Measurements from ENCODE around the gene OGFOD3.
A peak's percentile ranks its signal among the peaks of the same experiment; 100 is the strongest.
"Not testable (repeated sequence)": the region's sequence is repeated elsewhere in the genome, so short reads cannot be mapped to it uniquely, and the experiment has no call there.

Gene OGFOD3

GRCh38 chr17:82458885-82459424 lies 40.6 kb upstream of the OGFOD3 start:
- DNase-seq (ENCODE audit: low read depth) = no peak
- in situ Hi-C loops (cut with HindIII; ENCODE audit: low sequenced_read_pairs) = no loop called here
- H3K4me3 ChIP-seq (ENCODE audit: low read depth, low read length) = peak overlapping the region; percentile 75
- TF ChIP-seq CTCF (IDR thresholded peaks at IDR 0.05; ENCODE audit: low read depth, low read length, missing control alignments) = no peak

GRCh38 chr17:82458179-82458884 lies 39.9 kb upstream of the OGFOD3 start, which contains the start of gene NARF:
Gene NARF (plus strand): TSS chr17:82458741. CDS start chr17:82458804, 63 bp downstream.
- H3K4me3 ChIP-seq (ENCODE audit: low read depth, low read length) = peak within 1 kb of the TSS; percentile 75
- in situ Hi-C loops (cut with HindIII; ENCODE audit: low sequenced_read_pairs) = no loop called here
- TF ChIP-seq CTCF (IDR thresholded peaks at IDR 0.05; ENCODE audit: low read depth, low read length, missing control alignments) = no peak
- peak; percentile 97 for DNase-seq (ENCODE audit: low read depth)

GRCh38 chr17:82457929-82458178 lies 39.5 kb upstream of the OGFOD3 start:
- no peak for DNase-seq (ENCODE audit: low read depth)
- in situ Hi-C loops (cut with HindIII; ENCODE audit: low sequenced_read_pairs) = no loop called here

GRCh38 chr17:82457073-82457928 lies 38.9 kb upstream of the OGFOD3 start:
- DNase-seq (ENCODE audit: low read depth) = no peak

More at GRCh38 chr17:82457929-82458178, 39.5 kb upstream of the OGFOD3 start:
- peak overlapping the region; percentile 75 for H3K4me3 ChIP-seq (ENCODE audit: low read depth, low read length)
- TF ChIP-seq CTCF (IDR thresholded peaks at IDR 0.05; ENCODE audit: low read depth, low read length, missing control alignments) = no peak

GRCh38 chr17:82453706-82454105 lies 35.3 kb upstream of the OGFOD3 start:
- H3K4me3 ChIP-seq (ENCODE audit: low read depth, low read length); DNase-seq (ENCODE audit: low read depth); in situ Hi-C loops (cut with HindIII; ENCODE audit: low sequenced_read_pairs): not testable (repeated sequence)

More at GRCh38 chr17:82457073-82457928, 38.9 kb upstream of the OGFOD3 start:
- TF ChIP-seq CTCF (IDR thresholded peaks at IDR 0.05; ENCODE audit: low read depth, low read length, missing control alignments) = no peak
- in situ Hi-C loops (cut with HindIII; ENCODE audit: low sequenced_read_pairs) = no loop called here
- peak overlapping the region; percentile 75 for H3K4me3 ChIP-seq (ENCODE audit: low read depth, low read length)

- in situ Hi-C loops (cut with HindIII; ENCODE audit: low sequenced_read_pairs); H3K4me3 ChIP-seq (ENCODE audit: low read depth, low read length); DNase-seq (ENCODE audit: low read depth): not testable (repeated sequence)
Measured at GRCh38 chr17:82453151-82453550, 34.8 kb upstream of the OGFOD3 start.

GRCh38 chr17:82452162-82452561 lies 33.8 kb upstream of the OGFOD3 start:
- DNase-seq (ENCODE audit: low read depth) = no peak
- no peak for TF ChIP-seq CTCF (IDR thresholded peaks at IDR 0.05; ENCODE audit: low read depth, low read length, missing control alignments)
- H3K4me3 ChIP-seq (ENCODE audit: low read depth, low read length) = no peak overlapping the region
- in situ Hi-C loops (cut with HindIII; ENCODE audit: low sequenced_read_pairs) = no loop called here
